GM18502 (cell line): ENCODE data around the gene RPLP2.

Experiments
- ATAC-seq: cut with Tn5 transposase; IDR thresholded peaks from one replicate; pipeline ENCODE4 v1.9.1; 2021; ENCODE audit warnings: mild to moderate bottlenecking; ENCODE audit not compliant: unreplicated experiment, poor library complexity

The RPLP2 gene

GRCh38 chr11:861105-861479, 51.3 kb downstream of the RPLP2 start:
- ATAC-seq: no peak

DNA sequence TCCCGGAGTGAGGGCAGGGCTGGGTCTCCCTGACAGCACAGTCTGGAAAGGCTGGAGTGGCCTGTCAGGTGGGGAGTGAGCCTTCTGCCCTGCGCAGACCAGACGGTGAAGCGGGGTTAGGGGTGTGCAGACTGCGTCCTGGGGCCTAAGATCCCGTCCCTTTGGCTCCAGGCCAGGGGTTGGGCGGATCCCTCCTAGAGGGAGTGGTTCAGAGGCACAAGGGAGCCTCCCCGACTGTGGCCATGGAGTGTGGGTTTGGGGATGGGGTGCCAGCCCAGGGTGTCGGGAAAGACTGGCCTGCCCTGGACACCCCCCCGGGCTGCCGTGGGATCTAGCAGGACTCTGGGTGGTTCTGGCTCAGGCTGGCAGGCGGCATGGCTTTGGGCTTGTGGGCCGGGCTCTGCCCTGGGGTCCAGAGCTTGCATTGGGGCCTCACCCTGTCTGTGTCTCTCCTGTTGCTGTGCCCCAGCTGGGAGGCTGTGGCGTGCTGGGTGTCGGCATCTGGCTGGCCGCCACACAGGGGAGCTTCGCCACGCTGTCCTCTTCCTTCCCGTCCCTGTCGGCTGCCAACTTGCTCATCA, 52.4 kb downstream of the RPLP2 start:
- no peak for ATAC-seq
